Ramos (cell line): ENCODE data around the gene NUDT1.

Source experiments
- in situ Hi-C: fragments of 300-500 bp; cut with MboI; formaldehyde crosslinking; loops from one replicate; pipeline ENCODE4 v1.14.3; 2022; ENCODE audit warnings: low sequenced_read_pairs; ENCODE audit not compliant: unreplicated experiment

The NUDT1 gene

GRCh38 chr7:2241580-2242540 lies at the start of gene NUDT1, which contains the start of gene MRM2:
Gene NUDT1, plus strand, starts transcription at chr7:2242226. Its CDS starts 2,349 bp downstream, at chr7:2244575.
Gene MRM2, minus strand, starts transcription at chr7:2242205. Its CDS starts 36 bp downstream, at chr7:2242169.
- in situ Hi-C loops: no loop called here

GRCh38 chr7:2192831-2193534 lies 49.0 kb upstream of the NUDT1 start:
- in situ Hi-C loops: no loop called here

DNA sequence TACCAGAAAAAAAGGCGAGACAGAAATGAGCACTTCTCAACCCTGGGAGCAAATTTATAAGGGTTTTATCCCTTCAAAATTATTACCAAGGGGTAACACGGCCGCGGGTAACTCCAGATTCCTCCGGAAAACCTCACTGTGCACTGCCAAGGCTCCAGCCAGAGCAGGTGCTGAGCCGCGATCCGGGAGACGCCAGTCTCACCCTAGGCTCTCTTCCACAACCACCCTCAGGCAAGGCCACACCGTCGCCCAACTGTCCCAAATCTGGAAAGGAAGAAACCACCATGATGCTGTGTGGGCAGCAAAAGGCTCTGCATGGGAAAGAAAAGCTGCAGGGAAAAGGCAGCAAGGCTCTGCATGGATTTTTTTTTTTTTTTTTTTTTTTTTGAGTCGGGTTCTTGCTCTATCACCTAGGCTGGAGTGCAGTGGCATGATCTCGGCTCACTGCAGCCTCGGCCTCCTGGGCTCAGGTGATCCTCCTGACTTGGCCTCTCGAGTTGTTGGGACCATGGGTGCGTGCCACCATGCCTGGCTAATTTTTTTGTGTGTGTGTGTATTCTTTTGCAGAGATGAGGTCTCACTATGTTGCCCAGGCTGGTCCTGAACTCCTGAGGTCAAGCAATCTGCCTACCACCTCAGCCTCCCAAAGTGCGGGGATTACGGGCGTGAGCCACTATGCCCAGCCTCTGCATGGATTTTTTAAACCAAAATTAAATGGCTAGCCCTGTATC lies 48.3 kb upstream of the NUDT1 start:
- in situ Hi-C loops: no loop called here

GRCh38 chr7:2195400-2196246 lies 46.4 kb upstream of the NUDT1 start:
- in situ Hi-C loops: no loop called here

DNA sequence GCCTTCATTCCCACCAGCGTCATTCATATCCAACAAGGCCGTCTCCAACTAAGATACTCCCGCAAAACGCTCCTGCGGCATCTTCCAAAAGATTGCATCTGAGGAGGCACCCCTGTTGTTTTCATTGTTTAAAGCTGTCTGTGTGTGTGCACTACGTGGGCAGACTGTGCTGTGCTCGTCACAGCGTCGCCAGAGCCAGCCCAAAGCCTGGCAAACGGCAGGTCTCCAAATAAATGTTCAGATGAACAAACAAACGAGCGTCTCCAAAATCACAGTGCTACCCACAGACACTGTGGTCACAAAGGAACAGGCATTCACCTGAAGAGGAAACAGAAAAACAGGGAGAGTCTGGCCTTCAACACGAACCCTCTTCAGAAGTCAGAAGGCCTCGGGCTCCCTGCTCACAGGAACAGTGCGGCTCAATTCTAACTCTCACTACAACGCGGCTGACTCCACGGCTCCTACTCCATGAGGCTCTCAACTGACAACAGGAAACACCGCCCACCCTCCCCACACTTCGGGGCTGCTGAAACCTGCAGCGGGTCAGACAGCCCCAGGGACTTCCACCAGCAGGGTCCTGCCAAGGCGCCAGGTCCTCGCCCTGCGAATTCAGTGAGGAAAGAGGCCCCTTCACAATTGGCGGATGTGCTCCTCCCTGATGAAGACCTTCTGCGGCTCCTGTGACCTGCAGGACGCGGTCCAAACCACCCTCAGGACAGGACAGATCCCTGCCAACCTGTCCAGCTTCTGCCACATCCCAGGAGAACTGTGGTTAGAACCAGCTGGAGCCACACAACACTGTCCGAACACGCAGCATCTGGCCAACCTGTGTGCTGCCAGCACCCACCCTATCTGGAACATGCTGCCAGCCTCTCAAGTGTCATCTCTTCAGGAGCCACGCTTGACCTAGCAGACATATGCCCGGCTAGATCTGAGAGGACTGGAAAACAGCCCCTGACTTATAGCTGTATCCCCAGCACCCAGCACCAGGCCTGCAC lies 45.3 kb upstream of the NUDT1 start:
- in situ Hi-C loops: no loop called here

- in situ Hi-C loops: no loop called here
Observed at GRCh38 chr7:2197436-2198155, 44.4 kb upstream of the NUDT1 start.

GRCh38 chr7:2198206-2198605 lies 43.8 kb upstream of the NUDT1 start:
- in situ Hi-C loops: no loop called here

DNA sequence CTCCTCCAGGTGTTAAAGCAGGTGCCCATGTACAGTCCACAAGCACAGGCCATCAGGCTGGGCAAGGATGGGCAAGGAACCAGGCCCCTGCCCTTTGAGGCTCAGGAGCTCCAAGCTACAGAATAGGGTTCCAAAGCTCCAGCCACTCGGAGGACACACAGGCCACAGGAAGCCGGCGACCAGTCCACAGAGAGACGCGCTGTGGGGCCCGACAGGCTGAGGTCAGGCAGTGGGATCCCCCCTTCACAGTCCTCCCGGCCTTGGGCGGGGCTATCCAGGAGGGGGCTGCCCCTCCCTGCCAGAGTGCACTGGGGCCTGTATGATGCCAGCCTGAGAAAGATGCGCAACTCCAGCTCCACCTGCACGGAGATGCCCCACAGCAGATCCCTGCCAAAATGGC lies 43.3 kb upstream of the NUDT1 start:
- in situ Hi-C loops: no loop called here

DNA sequence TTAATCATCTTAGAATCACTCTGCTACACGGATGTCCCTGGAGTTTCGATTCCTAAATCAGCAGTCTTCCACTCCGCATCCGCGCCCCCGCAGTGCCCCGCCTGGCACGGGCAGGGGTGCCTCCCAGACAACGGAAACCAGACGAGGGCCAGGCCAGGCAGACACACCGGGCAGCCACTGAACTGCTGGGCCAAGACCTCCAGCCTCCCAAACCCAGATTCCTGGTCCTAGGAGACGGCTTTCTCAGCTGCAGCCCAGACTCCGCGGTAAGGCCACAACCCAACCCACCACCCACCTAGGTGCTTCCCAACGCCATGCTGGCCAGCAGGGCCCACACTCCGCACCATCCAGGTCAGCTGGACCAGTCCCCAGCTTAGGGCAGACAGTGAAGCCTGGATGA lies 42.5 kb upstream of the NUDT1 start:
- in situ Hi-C loops: no loop called here

DNA sequence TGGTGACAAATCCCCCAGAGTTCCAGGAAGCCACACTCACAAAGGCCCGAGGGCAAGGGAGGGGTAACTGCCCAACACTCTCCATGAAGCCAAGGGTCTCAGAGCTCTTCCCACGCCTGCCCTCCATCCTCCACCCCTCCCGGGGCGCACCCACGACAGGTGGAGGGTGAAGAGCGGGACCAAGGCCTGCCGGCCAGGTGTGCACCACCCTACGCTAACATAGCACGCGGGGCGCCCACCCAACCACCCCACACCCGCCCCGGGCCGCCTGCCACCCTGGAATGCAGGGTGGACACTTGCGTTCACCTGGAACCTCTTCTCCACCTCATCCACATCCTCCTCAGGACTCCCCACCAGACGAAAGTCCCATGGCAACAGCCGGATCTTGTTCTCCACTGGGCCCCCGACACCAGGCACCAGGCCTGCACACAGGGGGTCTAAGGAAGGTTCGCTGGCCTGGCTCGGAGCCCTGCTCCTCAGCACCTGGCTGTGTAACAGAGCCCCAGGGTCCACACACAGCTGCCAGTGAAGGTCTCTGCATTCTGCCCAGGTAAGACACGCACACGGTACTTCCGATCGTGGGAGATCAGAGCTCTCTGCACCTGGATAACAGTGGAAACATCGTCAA lies 42.0 kb upstream of the NUDT1 start:
- in situ Hi-C loops: loop anchor here (10.0 kb wide), 1 partner anchor 615 kb away; no protein-coding TSS in a partner anchor

DNA sequence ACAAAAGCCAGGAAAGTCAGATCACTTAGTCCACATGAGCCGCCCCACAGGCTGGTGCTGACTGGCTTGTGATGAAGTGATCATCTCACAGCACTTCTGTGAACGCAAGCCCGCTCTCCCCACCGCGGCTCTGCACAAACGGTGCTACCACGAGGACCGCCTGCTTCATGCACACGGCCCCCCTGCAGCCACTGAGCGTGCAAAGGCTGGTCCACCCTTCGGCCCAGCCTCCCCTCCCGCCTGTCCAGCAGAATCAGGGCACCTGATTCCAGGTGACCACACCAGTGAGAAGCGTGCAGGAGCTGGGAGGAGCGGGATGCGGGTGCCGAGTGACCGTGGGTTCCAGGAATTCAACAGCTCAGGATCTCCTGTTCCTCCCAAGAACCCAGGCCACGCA lies 41.4 kb upstream of the NUDT1 start:
- in situ Hi-C loops: loop anchor here (10.0 kb wide), 1 partner anchor 616 kb away; no protein-coding TSS in a partner anchor

GRCh38 chr7:2201128-2201527 lies 40.9 kb upstream of the NUDT1 start:
- in situ Hi-C loops: loop anchor here (10.0 kb wide), 1 partner anchor 616 kb away; no protein-coding TSS in a partner anchor

DNA sequence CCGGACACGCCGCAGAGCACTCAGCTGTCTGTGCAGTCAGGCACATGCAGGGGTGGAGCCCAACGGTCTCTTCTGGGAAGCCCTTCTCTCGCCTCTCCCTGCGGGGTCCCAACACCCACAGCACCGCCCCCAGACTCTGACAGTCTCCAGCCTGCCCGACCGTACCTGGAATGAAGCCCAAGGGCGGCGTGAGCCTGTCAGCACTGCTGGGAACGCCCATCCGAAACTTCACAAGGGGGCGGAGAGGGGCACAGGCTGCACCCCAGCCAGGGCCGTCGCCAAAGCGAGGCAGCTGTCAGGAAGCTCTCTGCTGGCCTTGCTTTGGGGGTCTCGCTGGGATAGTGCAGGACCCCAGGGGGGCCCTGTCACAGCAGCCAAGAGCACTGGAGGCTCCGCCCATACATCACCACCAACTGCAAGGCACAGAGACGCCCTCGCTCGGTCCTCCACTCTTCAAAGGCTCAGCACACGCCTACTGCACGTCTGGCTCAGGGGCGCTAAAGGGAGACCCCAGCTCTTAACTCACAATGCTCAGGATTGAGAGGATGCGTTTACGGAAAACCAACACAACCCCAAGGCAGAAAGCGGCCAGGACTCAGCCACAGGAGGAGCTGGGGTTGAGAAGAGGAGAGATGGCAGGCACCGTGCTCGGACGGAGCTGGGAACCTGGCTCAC lies 40.2 kb upstream of the NUDT1 start:
- in situ Hi-C loops: loop anchor here (10.0 kb wide), 1 partner anchor 617 kb away; no protein-coding TSS in a partner anchor

DNA sequence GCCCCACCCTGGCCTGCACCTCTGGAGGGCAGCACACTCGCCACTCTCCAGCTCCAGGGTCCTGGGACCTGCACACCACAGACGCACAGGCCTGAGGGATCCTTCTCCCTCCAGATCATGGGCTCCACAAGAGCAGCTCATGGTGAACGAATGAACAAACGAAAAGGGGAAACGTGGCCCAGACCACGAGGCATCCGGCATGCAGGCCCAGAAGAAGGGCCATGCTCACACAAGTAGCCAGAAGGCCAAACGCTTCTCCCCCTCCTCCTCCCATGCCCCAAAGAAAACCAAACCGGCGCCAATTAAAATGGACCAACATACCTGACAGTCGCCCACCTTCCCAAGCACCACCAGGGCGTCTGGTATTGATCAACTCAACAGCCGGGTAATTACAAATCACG lies 39.7 kb upstream of the NUDT1 start:
- in situ Hi-C loops: loop anchor here (10.0 kb wide), 1 partner anchor 618 kb away; no protein-coding TSS in a partner anchor

DNA sequence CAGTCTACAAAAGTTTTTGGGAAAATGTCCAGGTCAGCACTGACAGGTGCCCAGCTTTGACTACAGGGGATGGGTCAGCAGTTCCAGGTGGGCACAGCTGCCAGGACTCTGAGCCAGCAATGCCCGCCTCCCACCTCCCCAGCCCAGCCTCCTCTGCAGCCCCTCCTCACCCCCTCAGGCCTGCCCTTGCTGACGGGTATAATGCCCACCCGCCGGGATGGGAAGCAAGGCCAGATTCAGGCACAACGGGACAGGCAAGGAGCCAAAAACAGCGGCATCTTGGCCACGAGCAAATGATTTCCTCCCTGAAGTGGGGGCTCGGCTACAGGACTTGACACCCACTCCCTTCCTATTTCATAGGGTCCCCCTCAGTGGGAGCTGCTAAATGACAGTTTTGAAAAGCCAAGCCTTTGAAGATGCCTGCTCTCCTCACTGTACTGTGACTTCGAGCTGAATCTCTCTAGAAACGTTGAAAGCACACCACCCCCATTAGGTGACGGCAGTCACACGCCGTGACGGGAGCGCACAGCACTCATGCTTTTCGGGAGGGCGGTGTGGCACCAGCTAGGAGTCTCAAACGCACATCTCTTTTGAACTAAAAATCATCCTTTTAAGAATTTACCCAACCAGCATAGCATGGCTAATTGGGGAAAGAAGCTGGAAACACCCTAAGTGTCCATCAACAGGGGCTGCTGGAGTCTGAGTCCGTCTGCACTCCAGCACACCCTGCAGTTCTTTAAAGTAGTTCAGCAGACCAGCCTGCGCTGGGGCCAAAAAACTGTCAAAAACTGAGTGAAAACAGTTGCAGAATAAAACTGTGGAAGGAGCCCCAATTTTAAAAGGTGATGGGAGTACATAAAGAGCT lies 38.9 kb upstream of the NUDT1 start:
- in situ Hi-C loops: loop anchor here (10.0 kb wide), 1 partner anchor 618 kb away; no protein-coding TSS in a partner anchor
